ENCODE data around the gene PITX2. TPM values are rescaled to one million over a fixed set of nuclear protein-coding genes. Genes with fewer than 3 reads are reported as not detected.

The PITX2 gene
- total RNA-seq, 1 donor from 2014 or later: 0.29 TPM

- no peak for DNase-seq (ENCODE audit: low read depth)
- Histone ChIP-seq H3K4me3 (ENCODE audit: low read depth, low read length) (no peak overlapping the region), H3K27me3 (ENCODE audit: control insufficient read depth, insufficient read depth, low read length) (no peaks in the 10 kb centered on the region), H3K36me3 (ENCODE audit: control insufficient read depth, insufficient read depth, low read length) (no peaks in the 10 kb centered on the region)
- TF ChIP-seq, protein P1, sequence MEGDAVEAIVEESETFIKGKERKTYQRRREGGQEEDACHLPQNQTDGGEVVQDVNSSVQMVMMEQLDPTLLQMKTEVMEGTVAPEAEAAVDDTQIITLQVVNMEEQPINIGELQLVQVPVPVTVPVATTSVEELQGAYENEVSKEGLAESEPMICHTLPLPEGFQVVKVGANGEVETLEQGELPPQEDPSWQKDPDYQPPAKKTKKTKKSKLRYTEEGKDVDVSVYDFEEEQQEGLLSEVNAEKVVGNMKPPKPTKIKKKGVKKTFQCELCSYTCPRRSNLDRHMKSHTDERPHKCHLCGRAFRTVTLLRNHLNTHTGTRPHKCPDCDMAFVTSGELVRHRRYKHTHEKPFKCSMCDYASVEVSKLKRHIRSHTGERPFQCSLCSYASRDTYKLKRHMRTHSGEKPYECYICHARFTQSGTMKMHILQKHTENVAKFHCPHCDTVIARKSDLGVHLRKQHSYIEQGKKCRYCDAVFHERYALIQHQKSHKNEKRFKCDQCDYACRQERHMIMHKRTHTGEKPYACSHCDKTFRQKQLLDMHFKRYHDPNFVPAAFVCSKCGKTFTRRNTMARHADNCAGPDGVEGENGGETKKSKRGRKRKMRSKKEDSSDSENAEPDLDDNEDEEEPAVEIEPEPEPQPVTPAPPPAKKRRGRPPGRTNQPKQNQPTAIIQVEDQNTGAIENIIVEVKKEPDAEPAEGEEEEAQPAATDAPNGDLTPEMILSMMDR (IDR thresholded peaks at IDR 0.05; ENCODE audit: insufficient read depth, low read length, poor library complexity, severe bottlenecking): no peak
Measured at GRCh38 chr4:110666030-110666429, 43.2 kb upstream of the PITX2 start.

DNA sequence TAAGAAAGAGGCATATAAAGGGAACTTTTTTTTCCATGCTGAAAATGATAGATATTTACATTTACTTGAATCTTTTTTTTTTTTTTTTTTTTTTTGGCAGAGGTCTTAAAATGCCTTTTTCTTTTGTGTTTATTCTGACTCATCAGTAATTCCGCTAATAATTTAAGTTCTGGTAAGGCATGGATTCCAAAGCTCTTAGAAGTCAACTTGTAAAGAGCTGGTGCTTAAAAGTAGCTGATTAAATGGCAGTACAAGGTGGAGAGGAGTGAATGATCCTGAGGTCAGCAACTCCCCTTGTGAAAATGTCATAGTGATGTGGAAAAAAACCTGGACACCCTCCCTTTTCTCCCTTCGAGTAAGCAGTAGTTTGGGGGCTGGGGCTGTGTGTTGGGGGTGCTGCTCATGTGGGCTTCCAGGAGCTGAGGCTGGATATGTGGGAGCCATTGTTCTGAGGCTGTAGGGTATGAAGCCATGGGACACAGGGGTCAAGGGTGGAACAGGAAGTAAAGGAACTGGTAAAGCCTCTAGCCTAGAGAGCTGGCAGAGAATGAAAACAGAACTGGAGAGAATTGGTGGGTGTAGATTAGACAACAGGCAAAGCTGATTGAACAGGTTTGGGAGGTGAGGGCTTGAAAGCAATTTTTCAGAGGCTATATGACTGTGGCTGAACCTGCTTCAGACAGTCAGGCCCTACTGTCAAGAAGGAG, 41.0 kb upstream of the PITX2 start:
- H3K27me3 ChIP-seq (ENCODE audit: control insufficient read depth, insufficient read depth, low read length): no peaks in the 10 kb centered on the region
- no peaks in the 10 kb centered on the region for H3K36me3 ChIP-seq (ENCODE audit: control insufficient read depth, insufficient read depth, low read length)
- DNase-seq (ENCODE audit: low read depth): peak; percentile 19
- no peak overlapping the region for H3K4me3 ChIP-seq (ENCODE audit: low read depth, low read length)
- TF ChIP-seq, protein P1 (IDR thresholded peaks at IDR 0.05; ENCODE audit: insufficient read depth, low read length, poor library complexity, severe bottlenecking): no peak

GRCh38 chr4:110663206-110663605, 40.3 kb upstream of the PITX2 start:
- TF ChIP-seq, protein P1 (IDR thresholded peaks at IDR 0.05; ENCODE audit: insufficient read depth, low read length, poor library complexity, severe bottlenecking): no peak
- DNase-seq (ENCODE audit: low read depth): no peak
- no peaks in the 10 kb centered on the region for H3K27me3 ChIP-seq (ENCODE audit: control insufficient read depth, insufficient read depth, low read length)
- no peaks in the 10 kb centered on the region for H3K36me3 ChIP-seq (ENCODE audit: control insufficient read depth, insufficient read depth, low read length)
- no peak overlapping the region for H3K4me3 ChIP-seq (ENCODE audit: low read depth, low read length)

- H3K36me3 ChIP-seq (ENCODE audit: control insufficient read depth, insufficient read depth, low read length): no peaks in the 10 kb centered on the region
- TF ChIP-seq, protein P1 (IDR thresholded peaks at IDR 0.05; ENCODE audit: insufficient read depth, low read length, poor library complexity, severe bottlenecking): no peak
Measured at GRCh38 chr4:110660755-110661154, 37.9 kb upstream of the PITX2 start.

DNA sequence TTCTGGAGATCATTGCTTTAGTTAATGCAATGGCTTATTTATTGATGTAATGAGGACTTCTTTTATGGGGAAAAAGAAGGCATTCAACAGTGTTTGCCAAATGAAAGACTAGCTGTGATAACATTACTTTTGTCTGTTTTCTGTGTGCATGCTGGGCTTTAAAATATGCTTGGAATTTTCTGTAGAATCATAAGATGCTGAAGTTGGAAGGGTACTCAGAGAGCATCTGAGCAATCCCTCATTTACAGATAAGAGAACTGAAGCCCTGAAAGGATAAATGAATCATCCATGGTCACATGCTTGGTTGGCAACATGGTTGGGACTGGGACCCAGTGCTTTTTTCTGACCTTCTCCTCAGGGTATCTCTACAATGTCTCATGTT, 31.4 kb upstream of the PITX2 start:
- no peak for DNase-seq (ENCODE audit: low read depth)
- TF ChIP-seq, protein P1 (IDR thresholded peaks at IDR 0.05; ENCODE audit: insufficient read depth, low read length, poor library complexity, severe bottlenecking): no peak
- Histone ChIP-seq H3K36me3 (ENCODE audit: control insufficient read depth, insufficient read depth, low read length) (no peaks in the 10 kb centered on the region), H3K4me3 (ENCODE audit: low read depth, low read length) (no peak overlapping the region), H3K27me3 (ENCODE audit: control insufficient read depth, insufficient read depth, low read length) (no peaks in the 10 kb centered on the region)

More at GRCh38 chr4:110660755-110661154, 37.9 kb upstream of the PITX2 start:
- no peaks in the 10 kb centered on the region for H3K27me3 ChIP-seq (ENCODE audit: control insufficient read depth, insufficient read depth, low read length)
- H3K4me3 ChIP-seq (ENCODE audit: low read depth, low read length): no peak overlapping the region
- DNase-seq (ENCODE audit: low read depth): no peak
